HG02840 (cell line): ENCODE data around the gene GFOD1.
"Not testable (repeated sequence)": the region's sequence is repeated elsewhere in the genome, so short reads cannot be mapped to it uniquely, and the experiment has no call there.

Experiments
- ATAC-seq: cut with Tn5 transposase; IDR thresholded peaks from one replicate; pipeline ENCODE4 v1.9.1; 2021; ENCODE audit warnings: mild to moderate bottlenecking, moderate library complexity, moderate number of reproducible peaks; ENCODE audit not compliant: unreplicated experiment, low FRiP score

The GFOD1 gene

DNA sequence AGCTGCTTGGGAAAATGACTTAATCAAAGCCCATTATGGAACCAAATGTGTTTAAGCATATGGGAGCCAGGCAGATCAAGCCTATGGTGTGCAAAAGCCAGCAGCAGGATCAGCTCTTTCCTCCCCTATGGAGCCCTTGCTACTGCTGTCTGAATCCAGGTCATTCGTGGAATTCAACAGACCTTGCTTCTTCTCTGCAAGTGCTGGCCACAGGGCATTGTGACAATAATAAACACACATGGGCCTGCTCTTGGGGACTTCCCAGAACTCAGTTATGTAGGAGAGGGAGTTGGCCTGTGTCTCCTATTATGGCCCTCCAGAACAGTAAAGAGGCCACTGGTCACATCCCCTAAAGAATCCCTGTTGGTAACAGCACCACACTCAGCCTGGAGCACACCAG, 18.6 kb downstream of the GFOD1 start:
- no peak for ATAC-seq

DNA sequence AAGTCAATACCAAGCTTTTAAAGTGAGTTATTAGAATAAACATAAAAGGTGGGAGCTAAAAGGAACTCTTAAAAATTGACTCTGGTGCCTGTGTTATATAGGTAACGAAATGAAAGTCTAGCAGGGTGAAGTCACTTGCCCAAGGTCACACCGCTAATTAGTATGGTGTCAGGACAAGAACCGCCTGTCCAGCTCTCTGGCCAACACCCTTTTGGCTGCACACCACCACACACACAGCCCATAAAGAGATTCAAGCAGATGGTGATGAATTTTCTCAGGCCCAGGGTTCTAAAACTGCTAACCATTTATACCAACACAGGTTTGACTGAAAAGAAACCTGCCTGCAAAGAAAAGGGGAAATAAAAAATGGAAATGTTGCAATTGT, 20.2 kb downstream of the GFOD1 start:
- ATAC-seq, result no peak

DNA sequence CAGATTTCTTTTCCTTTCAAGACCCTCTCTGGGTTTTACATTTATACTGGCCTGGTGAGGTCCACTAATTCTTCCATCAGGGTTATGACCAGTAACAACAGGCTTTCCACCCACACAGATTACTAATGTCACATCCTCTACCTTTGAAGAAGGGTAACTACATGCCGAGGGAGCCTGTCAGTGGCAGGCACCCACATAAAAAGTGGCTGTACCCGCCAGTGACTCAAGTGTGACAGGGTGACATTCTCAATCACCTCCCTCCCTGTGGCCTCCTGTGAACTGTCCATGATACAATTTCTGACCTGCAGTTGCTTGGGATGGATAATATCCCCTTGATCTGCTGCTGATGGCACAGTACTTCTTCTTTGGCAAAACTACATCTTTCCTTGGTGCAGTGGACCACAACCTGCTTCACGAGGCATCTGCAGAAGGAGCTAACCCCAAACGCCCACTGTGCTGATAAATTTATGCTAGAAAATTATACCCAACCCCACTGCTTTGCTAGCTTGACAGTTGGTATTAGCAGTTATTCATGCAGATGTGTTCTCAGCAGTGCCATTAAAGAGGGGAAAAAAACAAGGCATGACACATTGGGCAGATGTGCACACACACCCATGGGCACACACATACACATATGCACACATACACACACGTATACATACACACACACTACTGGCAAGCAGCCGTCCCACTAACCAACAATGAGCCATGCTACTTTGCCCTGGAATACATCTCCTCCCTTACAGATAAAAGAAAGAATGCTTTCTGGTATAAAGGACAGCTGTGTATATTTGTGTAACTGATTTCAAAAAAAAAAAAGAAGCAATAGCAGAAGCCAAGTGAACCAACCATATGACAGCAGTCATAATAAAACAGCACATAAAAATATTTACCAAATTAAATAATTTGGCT, 20.8 kb downstream of the GFOD1 start:
- no peak for ATAC-seq

DNA sequence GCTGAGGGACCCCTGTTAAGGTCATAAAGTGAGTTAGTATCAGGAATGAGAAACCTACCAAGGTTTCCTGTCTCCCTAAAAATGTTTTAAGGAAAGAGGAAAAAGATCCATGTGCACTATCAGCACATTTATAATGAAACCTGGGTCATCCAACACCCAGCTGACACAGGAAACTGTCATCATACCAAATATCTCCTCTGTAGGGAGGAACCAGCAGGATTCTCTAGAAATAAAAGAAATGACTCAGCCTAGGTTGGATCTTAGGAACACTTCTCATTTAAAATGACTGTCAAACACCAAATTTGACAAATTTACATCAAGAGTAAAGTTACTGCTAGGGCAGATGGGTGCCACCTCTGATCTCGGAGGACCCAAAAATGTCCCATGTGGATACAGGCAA, 21.7 kb downstream of the GFOD1 start:
- no peak for ATAC-seq

DNA sequence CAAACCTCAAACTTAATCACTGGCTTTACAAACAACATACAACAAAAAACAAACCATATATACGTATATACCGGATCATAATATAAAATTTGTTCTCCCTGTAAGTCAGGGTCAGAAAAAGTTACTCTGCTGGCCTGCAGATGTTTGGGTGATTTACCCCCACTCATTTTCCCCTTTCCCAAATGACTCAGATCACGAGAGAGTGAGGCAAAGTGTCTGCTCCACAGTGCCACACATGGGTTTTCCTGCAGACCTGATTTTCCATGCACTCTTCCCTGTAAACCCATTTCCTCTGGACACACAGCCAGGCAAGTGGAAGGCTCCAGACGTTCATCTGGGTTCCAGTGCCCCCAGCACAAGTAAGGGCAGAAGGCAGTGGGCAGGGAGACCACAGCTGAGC, 23.5 kb downstream of the GFOD1 start:
- ATAC-seq, result no peak

DNA sequence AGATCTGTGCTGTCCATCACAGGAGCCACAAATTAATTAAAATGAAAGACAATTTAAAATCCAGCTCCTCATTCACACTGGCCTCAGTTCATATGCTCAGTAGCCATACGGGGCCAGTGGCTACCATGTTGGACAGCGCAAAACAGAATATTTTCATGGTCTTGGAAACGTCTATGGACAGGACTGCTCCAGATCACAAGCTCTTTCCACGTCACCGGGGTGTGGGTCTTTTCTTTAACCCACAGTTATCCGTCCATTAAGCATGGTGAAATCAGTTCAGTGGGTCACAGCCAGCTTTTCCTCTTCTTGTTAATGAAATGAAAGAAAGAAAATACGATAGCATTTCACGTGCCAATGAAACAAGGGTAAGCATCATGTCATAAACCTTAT, 24.1 kb downstream of the GFOD1 start:
- no peak for ATAC-seq

DNA sequence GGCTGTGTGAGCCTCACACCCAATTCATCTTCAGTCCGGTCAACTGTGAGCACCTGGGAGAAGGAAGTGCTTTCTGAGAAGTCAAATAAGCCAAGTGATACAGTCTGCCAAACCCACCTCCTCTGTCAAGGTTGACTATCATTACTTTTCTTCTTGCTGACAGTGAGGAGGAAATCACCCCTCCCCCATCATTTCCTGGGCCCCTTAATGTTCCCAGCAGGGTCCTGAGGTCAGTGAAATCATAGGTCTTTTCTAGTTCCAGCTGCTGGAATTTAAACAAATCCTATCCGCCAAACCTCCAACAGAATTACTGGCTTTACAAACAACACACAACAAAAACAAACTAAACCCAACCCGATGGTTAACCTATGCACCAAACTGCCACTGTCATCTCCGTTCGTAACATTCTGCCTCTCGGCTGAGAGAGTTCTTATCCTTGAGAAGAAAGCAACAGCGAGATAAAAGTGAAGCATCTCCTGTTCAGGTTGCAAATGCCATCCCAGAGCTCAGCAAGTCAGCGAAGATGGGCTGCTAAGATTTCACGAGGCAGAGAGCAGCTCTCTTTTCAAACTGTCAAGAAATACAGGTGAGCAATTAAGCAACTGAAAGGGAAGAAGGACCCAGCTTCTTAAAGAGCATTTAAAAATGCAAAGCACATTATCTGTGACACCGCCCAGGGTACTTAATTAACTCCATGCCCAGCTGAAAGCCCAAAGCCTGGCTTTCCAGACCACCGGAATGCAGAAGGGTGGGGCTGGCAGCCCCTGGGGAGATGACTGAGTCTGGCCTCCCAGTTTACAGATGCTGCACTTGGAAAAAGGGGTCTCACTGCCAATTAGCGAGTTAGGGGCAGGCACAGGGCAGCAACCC, 24.7 kb downstream of the GFOD1 start:
- no peak for ATAC-seq

DNA sequence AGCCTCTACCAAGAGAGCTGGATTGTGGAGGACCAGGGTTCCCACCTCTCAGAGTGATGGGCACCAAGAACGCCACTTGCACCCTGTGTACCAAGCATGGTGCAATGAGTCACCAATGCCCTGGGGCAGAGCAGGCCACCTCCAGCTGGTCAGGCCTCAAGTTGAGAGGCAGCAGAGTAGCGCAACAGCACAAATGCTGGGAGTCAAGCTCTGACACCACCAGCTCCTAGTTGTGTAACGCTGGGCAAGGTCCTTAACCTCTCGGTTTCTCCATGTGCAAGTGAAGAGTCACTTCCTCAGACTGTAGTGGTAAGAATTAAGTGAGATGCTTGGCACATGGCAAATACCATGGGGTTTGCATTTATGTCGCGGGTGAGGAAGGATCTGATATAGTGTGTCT, 25.6 kb downstream of the GFOD1 start:
- ATAC-seq, result no peak

DNA sequence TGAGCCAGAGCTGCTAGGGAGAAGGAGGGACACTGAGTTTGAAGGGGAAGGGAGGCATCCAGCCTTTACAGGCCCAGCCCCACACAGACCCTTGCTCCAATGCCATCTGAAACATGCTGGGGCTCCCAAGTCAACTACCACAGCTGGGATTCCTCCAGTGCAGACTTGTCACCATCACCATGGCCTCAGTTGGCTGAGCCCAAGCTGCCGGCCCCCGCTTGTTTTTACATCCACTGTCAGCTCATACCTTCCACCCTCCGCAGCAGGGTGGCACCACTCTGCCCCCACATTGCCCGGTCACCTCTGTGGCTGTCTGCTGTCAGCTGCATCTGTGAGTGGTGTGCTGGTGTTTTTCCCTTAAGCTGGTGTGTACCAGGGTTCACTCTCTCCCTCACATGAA, 26.1 kb downstream of the GFOD1 start:
- ATAC-seq, result no peak

DNA sequence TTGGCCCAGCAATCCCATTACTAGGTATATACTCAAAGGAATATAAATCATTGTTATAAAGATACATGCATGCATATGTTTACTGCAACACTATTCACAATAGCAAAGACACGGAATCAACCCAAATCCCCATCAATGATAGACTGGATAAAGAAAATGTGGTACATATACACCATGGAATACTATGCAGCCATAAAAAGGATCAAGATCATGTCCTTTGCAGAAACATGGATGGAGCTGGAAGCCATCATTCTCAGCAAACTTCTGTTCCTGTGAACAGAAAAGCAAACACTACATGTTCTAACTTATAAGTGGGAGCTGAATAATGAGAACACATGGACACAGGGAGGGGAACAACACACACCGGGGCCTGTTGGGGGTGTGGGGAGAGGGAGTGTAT, 27.1 kb downstream of the GFOD1 start:
- ATAC-seq, result not testable (repeated sequence)

DNA sequence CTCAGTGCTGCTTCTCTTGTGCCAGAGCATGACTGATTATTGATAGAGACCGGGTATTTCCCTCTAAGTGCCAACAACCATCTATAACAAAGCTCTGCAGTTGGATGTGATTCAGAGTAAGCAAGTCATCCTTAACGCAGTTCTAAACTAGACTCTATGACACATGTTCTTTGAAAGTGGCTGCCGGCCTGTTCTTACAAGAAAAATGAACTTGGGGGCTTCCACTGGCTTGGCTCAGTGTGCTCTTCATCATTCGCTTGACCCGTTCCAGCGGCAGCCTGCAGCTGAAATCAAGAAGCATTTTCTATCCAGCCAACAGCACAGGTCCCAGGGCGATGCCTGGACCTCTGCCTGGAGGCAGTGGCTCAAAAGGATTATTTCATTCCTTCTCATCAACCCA, 29.8 kb downstream of the GFOD1 start:
- ATAC-seq, result no peak

DNA sequence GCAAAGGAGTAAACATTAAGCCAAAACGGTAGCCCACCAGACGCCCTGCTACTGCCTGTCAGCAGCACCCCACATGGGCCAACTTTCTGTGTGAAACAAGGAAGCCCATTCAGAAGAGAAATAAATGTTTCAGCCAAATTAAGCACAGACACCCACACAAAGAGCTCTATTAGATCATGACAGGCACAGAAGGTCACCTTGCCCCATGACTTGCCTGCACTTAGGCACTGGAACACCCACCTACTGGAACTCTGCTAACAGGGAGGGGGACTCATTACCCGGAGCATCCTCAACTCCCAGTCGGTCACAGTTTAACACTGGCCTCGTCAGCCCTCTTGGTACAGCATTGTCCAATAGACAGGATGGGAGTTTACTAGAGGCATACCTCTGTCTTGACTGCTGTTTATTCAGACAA, 31.8 kb downstream of the GFOD1 start:
- no peak for ATAC-seq

DNA sequence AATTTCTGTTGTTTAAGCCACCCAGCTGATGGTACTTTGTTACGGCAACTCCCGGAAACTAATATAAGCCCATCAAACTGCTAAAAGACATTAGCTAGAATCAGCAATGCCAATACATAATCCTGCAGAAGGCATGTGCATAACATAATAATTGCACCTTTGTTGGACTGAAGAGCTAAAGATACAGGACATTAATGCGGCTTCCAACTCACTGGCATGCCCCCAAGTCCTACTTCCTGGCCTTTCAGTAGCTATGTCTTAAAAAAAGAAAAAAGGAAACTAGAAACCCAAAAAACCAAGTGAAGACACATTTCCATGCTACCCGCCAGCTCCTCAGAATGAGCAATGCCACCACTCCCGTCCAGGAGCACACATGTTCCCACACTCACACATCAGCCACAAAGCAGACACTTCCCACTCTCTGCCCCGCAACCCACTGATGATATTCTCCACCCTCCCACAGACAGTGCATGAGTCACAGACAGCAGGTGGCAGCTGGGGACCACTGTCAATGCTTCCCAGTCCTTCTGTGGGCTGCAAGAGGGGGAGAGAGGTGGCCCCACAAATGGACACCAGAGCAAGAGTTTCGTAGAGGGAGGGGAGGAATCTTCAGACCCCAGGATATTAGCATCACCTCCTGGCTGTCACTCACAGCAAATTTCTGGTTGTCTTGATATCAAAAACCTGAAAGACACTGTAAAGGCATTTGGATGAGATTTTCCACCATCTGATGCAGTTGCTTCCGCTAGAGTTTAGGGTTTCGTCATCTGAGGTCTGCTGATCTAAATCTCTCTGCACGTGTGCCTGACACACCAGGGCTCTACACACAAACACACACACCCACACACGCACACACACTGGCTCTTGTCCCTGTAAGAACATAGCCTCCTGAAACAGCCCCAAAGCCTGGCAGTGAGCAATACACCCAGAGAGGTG, 32.8 kb downstream of the GFOD1 start:
- ATAC-seq, result peak; percentile 50

DNA sequence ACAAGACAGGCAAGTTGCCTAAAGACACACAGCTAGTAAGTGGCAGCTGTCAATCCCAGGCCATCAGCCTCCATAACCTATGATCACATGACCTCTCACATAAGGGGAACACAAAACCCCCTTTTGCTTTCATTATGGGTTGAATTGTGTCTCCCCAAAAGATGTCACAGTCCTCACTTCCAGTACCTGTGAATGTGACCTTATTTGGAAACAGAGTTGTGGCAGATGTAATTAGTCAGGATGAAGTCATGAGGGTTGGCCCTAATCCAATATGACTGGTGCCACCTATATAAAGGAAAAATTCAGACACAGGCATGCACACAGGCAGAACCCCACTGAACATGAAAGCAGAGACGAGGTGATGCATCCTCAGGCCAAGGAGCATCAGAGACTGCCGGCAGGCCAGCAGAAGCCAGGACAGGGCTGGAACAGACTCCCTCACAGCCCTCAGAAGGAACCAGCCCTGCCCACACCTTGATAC, 33.6 kb downstream of the GFOD1 start:
- no peak for ATAC-seq

DNA sequence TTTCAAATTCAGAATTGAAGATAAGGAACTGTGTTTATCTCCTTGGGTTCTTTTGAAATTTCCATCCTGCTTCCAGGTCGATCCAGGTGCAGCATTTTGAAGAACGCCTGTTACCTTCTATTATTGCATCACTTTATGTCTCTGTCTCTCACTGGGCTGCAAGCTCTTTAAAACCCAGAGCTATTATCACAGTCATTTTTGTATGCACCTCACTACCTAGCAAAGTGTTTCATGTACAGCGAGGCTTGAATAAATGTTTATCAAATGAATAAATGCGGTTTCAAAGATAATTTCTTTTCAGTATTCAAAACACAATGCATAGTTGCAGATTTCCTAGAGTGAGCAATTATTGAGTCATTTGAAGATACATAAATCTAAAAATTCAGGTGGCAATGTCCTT, 34.2 kb downstream of the GFOD1 start:
- no peak for ATAC-seq

DNA sequence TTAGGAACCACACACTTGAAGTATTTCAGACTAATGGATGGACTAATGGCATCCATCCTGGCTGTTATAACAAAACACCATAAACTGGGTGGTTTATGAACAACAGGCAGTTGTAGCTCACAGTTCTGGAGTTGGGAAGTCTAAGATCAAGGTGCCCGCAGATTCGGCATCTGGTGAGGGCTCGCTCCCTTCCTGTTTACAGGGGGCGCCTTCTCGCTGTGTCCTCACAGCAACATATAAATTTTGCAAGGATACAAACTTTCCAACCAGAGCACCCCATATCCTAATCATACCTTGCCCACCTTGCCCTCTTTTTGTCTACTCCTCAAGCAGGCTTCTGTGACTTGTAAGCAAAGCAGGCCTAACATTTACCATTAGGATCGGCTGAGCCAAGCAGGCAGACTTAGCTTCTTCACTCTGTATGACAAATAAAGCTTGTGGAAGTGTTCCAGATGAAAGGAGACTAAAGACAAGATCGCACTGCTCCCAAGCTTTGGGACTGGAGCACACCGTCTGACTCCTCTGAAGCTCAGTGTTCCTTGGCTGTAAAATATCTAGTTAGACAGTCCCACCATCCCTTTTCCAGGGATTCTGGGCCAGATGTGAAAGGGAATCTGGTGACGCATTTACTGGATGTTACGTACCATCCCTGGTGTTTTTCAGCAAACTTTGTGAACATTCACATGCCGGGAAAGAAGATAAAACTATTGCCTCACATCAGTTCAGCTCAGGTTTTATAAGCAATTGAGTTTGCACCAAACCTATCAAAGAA, 34.9 kb downstream of the GFOD1 start:
- ATAC-seq, result no peak

DNA sequence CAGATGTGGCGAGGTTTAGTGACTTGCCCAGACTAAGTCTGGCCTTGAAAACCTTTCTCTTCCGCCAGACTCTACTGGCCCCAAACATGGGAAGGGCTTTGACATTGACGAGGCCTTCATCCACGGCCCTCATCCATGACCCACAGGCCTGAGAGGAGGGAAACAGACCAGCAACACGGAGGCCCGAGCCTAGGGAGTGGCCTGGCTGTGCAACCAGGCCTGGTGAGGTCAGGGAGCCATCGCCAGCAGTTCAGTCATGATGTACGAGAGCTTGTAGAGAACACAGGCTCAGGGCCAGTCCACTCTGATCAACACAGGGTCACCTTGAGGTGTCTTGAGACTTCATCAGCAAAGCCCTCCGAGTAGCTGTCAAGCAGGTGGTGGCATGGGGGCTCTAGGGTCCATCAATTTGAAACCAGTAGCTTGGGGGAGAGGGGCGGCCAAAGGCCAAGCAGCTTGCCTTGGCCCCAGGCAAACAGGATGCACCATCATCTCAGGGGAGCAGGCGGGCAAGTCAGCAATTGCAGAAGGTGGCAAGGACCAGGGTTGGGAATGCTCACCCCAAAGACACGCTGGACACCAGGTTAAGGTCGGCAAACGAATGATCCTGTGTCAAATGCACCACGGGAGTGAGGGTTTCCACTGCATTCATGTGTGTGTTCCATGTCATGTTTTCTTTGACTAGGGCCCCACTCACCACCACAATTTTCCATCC, 36.1 kb downstream of the GFOD1 start:
- ATAC-seq, result no peak

DNA sequence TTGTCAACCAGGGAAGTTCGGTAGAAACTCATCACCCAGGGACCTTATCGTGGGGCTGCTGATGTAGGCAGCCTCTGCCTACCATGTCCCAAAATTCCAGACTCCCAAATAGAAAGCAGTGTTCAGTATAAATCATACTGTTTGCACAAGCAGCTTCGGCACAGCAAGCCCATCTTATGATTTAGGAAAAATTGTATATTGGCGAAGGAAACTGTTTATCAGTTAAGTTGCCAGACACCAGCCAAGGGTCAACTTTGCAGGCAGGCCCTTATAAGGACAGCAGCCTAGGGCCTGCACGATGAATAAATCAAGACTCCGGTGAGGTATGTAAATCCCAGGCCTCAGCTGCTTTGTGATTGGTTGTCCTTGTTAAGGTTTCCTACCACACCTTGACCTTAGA, 36.8 kb downstream of the GFOD1 start:
- no peak for ATAC-seq
